GM13977 (cell line): ENCODE results near the gene PDE4B.

Source experiments
- DNase-seq: peaks from one replicate; pipeline ENCODE4 v3.0.0; 2012; ENCODE audit warnings: low spot score
- in situ Hi-C: fragments of 300-500 bp; cut with MboI; formaldehyde crosslinking; loops from one replicate; pipeline ENCODE4 v1.12.0; 2022; ENCODE audit warnings: low sequenced_read_pairs, low pct_unique_long_range_greater_than_20kb, mixed read lengths, inconsistent platforms; ENCODE audit not compliant: unreplicated experiment
- TF ChIP-seq, protein P1 (sequence below): IDR thresholded peaks from 2 replicates; pipeline ENCODE4 v1.5.1; 2012; ENCODE audit warnings: mild to moderate bottlenecking, control low read depth; ENCODE audit not compliant: insufficient read depth; ENCODE audit errors: extremely low read depth, missing control alignments

The PDE4B gene

DNA sequence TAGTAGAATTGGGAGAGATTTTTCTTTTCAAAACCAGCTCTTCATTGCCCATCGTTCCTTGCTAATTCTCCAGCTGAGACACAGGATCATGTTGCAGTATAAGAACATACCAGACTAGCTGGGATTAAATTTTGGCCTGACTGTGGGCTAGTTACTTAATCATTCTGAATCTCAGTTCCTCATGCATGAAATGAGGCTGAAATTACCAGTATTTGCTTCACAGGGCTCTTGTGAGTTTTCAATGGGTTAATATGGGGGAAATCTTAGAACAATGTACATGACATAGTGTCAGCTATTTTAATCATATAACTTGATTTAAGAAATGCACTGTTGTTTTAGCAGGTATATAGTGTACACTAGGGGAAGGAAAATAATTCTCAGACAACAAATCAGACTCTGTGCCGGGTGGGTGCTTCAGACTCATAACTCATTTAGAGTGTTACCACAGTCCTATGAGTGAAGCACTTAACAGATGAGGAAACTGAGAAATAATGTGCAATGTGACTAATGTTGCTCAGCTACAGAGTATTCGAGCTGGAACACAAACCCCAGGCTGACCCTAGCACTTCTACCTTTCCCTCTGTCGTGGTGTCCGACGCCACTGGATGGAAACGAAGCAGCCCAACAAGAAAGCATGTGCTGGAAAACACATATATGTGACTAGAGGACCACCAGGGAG, 603.7 kb downstream of the PDE4B start:
- peak; percentile 39 for DNase-seq
- TF ChIP-seq, protein P1, sequence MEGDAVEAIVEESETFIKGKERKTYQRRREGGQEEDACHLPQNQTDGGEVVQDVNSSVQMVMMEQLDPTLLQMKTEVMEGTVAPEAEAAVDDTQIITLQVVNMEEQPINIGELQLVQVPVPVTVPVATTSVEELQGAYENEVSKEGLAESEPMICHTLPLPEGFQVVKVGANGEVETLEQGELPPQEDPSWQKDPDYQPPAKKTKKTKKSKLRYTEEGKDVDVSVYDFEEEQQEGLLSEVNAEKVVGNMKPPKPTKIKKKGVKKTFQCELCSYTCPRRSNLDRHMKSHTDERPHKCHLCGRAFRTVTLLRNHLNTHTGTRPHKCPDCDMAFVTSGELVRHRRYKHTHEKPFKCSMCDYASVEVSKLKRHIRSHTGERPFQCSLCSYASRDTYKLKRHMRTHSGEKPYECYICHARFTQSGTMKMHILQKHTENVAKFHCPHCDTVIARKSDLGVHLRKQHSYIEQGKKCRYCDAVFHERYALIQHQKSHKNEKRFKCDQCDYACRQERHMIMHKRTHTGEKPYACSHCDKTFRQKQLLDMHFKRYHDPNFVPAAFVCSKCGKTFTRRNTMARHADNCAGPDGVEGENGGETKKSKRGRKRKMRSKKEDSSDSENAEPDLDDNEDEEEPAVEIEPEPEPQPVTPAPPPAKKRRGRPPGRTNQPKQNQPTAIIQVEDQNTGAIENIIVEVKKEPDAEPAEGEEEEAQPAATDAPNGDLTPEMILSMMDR, result no peak

DNA sequence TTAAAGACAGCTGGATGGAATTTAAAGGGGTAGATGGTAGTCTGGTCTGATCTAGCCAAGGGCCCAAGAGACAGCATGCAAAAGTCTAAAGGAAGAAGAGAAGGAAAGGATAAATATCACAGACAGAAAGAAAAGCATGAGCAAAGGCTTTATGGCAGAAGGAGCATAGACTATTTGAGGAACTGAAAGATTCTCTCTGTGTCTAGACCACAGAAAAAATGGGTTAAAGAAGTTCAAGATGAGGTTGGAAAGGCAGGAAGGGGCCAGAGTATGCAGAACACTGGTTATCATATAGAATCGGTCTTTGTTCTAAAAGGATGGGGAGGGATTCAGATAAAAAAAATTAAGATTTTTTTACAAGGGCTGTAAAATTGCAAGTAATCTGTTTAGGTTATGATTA, 604.5 kb downstream of the PDE4B start:
- DNase-seq, result no peak
- TF ChIP-seq, protein P1, result no peak
- in situ Hi-C loops, result no loop called here

More for the DNA sequence above, 603.7 kb downstream of the PDE4B start:
- in situ Hi-C loops, result no loop called here

DNA sequence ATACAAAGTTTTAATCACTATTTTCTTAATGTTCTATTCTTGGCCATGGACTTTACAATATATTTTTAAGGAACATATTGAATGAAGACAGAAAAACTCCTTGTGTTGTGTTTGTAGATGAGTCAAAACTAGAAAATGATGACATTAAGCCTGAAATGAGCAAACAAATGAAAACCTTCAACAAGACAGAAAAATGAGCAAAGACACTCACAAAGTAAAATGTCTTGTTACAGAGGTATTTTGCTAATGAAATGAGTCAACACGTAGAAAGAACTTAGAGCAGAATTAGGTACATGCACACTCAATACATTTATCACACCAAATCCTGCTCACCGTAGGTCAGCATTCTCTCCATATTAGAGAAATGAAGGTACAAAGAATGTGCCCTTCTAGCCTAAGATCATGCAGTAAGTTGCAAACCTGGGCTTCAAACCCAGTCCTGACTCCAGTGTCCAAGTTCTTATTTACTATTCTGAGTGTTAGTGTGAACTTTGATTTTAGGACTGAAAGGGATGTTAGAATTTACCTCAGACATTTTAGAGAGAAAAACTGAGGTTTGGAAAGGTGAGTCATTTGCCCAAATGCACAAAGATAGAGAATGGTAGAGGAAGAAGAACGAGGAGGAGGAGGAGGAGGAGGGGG, 607.3 kb downstream of the PDE4B start:
- TF ChIP-seq, protein P1, result no peak
- in situ Hi-C loops, result no loop called here
- peak; percentile 57 for DNase-seq

DNA sequence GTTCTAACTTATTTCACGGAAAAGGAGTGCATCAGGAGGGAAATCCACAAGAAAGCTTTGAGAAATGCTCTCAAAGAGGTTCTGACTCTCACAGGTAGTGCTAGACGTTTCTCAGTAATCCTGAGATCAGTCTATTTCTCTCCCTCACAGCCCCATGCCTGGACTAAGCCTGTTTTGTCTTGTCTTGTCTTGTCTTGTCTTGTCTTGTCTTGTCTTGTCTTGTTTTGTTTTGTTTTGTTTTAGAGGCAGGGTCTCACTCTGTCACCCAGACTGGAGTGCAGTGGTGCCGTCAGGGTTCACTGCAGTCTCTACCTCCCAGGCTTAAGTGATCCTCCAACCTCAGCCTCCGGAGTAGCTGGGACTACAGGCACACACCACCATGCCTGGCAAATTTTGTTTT, 608.0 kb downstream of the PDE4B start:
- TF ChIP-seq, protein P1, result no peak
- in situ Hi-C loops, result no loop called here
- DNase-seq, result no peak

DNA sequence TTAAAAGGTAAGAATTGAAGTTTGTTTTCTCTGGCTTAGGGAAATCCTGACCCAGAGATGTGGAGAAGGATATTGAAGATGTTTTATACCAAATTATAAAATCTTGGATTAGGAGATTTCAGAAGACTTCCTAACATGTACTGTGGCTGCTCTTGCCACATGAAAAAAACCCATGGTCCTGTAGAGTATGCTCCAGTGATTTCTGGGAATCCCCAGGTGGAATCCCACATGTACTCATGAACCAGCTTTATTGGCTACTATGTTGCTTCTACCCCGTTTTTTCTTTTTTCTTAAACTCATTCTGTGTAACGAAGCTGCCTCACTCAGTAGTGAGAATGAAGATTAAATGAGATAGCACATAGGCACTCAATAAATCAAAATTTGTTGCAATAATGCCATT, 608.5 kb downstream of the PDE4B start:
- TF ChIP-seq, protein P1, result no peak
- DNase-seq, result no peak
- in situ Hi-C loops, result no loop called here

DNA sequence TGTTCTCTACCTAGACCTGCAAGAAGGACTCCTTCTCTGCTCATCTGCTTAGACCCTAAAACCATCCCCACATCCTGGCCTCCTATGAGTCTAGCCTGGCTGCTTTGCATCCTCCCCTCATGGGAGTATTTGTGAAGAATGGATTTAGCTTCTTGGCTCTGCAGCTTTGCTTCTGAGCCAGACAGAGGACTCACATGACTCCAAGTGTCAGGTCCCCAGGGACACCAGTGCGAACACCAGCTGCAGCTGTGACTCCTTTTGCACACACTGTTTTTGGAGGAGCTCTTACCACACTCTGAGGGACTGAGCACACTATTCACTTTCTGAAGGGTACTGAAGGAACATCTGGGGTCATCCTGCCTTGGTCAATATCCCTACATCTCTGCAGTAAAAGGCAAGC, 609.5 kb downstream of the PDE4B start:
- peak; percentile 47 for DNase-seq
- in situ Hi-C loops, result no loop called here
- TF ChIP-seq, protein P1, result no peak
